HL-60/S4 treated with phorbol 12-myristate 13-acetate at 8.2 ng/mL for 4 days and 3 days (cell line): ENCODE data around the gene PSME1.

Experiments used
- in situ Hi-C: fragments of 300-500 bp; cut with MboI; formaldehyde crosslinking; loops from 2 replicates; pipeline ENCODE4 v1.15.0; 2022; ENCODE audit warnings: low sequenced_read_pairs

The PSME1 gene

GRCh38 chr14:24167469-24168114, 31.6 kb downstream of the PSME1 start:
- in situ Hi-C loops: no loop called here

- in situ Hi-C loops: no loop called here
These were observed 35.6 kb downstream of the PSME1 start, which contains the start of gene REC8 for GRCh38 chr14:24171422-24172260. Gene REC8, plus strand, starts transcription at chr14:24172080. Its CDS starts 473 bp downstream, at chr14:24172553.

- in situ Hi-C loops: no loop called here
These were observed 36.4 kb downstream of the PSME1 start for GRCh38 chr14:24172261-24172860.

DNA sequence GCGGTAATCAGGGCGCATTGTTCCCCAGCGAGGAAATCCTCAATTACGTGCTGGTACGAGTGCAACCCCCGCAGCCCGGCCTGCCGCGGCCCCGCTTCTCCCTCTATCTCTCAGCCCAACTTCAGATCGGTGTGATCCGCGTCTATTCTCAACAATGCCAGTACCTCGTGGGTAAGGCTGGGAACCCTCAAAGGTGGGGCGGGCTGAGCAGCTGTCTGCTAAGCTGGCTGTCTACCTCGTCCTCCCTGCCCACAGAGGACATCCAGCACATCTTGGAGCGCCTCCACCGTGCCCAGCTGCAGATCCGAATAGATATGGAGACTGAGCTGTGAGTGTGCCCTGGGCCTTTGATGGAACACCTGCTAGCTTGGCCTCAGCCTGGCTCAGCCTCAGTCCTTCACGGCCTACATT, 36.9 kb downstream of the PSME1 start:
- in situ Hi-C loops: no loop called here

- in situ Hi-C loops: no loop called here
These were observed 40.6 kb downstream of the PSME1 start for GRCh38 chr14:24176599-24176998.

GRCh38 chr14:24177041-24177825, 41.2 kb downstream of the PSME1 start:
- in situ Hi-C loops: no loop called here

- in situ Hi-C loops: no loop called here
These were observed 41.9 kb downstream of the PSME1 start for GRCh38 chr14:24177891-24178290.

GRCh38 chr14:24178399-24179178, 42.6 kb downstream of the PSME1 start:
- in situ Hi-C loops: no loop called here

- in situ Hi-C loops: no loop called here
These were observed 43.4 kb downstream of the PSME1 start for GRCh38 chr14:24179294-24179960.

GRCh38 chr14:24179961-24180796, 44.2 kb downstream of the PSME1 start:
- in situ Hi-C loops: no loop called here

DNA sequence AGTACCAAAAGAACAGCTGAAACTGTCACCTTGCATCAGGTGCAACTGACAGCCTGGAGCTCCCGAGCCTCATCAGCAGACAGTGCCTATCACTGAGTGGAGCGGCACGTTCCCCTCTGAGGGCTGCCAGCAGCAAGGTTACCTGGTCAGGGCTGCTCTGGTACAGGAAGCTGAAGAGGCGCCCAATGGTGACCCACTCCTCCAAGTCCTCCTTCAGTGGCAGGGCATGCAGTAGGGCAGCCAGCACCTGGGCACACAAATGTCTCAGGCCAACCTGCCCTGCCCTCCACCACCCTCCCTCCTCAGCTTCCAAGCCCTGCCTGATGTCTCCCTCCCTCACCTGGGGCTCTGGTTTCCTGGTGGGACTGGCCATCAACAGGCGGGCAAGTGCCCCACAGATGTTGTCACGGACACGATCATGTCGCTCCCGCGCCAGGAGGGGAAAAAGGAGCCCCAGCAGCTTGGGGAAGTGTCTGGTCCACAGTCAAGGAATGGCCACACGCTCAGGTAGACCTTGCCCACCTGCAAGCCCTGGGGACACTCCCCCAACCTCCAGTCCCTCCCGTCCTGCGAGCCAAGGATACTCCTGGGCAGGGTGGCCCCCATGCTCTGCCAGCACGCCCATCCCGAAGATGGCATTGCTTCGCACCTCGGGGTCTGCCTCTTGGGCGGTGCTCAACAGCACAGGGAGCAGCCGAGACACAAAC, 45.5 kb downstream of the PSME1 start:
- in situ Hi-C loops: no loop called here

DNA sequence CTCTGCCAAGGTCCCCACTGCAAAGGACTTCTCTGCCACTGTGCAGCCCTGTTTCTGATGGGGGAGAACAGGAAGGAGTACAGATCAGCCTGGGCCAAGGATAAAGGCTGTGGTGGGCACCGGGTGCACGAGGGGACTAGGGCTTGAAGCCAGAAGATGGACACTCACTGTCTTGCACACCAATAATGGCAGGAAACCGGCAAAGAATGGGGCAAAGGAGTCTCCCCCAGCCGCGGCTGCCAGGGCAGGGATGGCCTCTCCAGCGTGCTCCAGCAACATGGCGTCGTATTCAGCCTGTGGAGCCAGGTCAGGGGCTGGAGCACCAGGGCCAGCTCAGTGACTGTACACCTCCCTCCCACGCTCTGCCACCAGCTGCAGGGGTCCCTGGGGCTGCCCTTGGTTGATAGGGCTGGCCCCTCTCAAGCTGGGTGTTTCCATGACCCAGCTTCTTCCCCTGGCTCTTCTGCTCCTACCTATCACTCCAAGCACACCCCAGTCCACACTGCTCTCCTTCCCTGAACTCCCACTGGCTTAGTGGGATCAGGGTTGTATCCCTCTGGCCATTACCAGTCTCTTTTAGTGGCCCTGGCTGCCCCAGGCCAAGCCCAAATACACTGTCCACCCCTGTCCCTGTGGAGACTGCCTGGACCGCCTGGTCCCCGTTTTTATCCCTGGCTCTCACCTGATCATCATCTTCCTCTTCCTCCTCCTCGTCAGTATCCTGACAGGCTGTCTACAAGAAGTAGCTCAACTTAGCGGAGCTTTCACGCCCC, 46.3 kb downstream of the PSME1 start:
- in situ Hi-C loops: no loop called here

- in situ Hi-C loops: no loop called here
These were observed 47.1 kb downstream of the PSME1 start for GRCh38 chr14:24183014-24183481.

DNA sequence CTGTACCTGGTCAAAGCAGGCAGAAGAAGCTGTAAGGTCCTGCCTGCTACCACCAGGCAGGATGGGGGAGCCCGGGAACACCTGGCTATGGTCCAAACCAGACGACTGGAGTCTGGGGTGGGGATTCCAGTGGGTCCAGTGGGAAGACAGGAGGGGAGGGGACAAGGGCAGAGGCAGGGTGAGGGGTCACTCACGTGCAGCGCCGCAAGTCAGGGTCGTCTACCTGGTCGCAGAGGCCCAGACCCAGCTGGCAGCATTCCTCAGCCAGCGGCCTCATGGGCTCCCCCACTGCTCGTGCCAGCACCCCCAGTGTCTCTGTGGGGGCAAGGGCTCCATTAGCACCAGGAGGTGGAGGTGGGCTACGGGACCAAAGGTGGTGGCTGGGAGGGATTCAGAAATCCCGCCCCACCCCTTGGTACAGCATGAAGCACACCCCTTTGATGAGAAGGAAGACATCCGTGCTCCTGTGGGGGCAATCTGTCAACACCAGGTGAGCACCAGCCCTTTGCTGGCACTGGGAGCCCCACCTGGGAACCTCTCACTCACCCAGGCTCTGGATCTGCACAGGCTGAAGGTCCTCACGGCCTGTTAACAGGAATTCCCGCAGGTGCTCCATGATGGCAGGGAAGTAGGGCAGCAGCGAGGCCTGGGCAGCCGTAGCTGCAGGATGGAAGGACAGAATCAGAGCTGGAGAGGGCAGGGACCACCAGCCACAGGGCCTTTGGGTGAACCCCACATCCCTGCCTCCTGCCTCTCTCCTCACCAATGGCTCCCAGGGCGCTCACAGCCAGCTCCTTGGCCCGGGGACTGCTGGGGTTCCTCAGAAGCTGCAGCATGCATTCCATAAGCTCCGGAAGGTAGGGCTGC, 48.3 kb downstream of the PSME1 start:
- in situ Hi-C loops: no loop called here

GRCh38 chr14:24185026-24185425, 49.0 kb downstream of the PSME1 start:
- in situ Hi-C loops: no loop called here

- in situ Hi-C loops: no loop called here
These were observed 49.7 kb downstream of the PSME1 start for GRCh38 chr14:24185741-24186140.
